Endothelial cell of umbilical vein (primary cell): Measurements from ENCODE around the gene FUZ. TPM values are rescaled to one million over a fixed set of nuclear protein-coding genes. Genes with fewer than 3 reads are reported as not detected.

ENCODE experiments used
- BruUV-seq: library from RNA; stranded (reverse); fragments of 400-500 nt; replicated peaks from 2 replicates; lab custom pipeline; 2021; lab: Mats Ljungman, UMichigan
- CTCF ChIA-PET: fragments of 300-600, 350-600 bp; sonication (Branson Sonifier 250); formaldehyde crosslinking; loops from one replicate; lab custom pipeline; 2021; ENCODE audit warnings: antibody characterized with exemption, inconsistent platforms; lab: Charles Lee
- POLR2A ChIA-PET: fragments of 300-600, 350-600 bp; sonication (Branson Sonifier 250); formaldehyde crosslinking; loops from one replicate; lab custom pipeline; 2021; ENCODE audit warnings: antibody characterized with exemption, inconsistent platforms; lab: Charles Lee
- DNase-seq: peaks from one replicate; pipeline ENCODE4 v3.0.0-alpha.2; 2011; ENCODE audit warnings: low read depth, low spot score
- FAIRE-seq: peaks from 2 replicates; lab custom pipeline; 2011; peaks lifted over from hg19 to GRCh38; lab: Jason Lieb, UNC
- H2AFZ ChIP-seq: 2 replicates; pipeline ENCODE4 v1.6.0; 2012; ENCODE audit warnings: low read depth, low read length, control low read depth, inconsistent platforms
- H3K27ac ChIP-seq: 2 replicates; pipeline ENCODE4 v1.5.1; 2011; ENCODE audit warnings: low read depth, mild to moderate bottlenecking, control low read depth, low read length, moderate library complexity; ENCODE audit not compliant: insufficient read depth
- H3K27me3 ChIP-seq, 2 experiments: 2 replicates each; pipeline versions ENCODE4 v1.6.0 to v1.6.1; 2011; ENCODE audit warnings: low read length in 2 of 2, mixed read lengths in 1 of 2; ENCODE audit not compliant: control insufficient read depth in 2 of 2, insufficient read depth in 2 of 2
- H3K36me3 ChIP-seq, 2 experiments: 2 replicates in 1 of 2; 3 replicates in 1 of 2; pipeline ENCODE4 v1.5.1; 2011; ENCODE audit warnings: low read length in 2 of 2, mild to moderate bottlenecking in 1 of 2, moderate library complexity in 1 of 2; ENCODE audit not compliant: control insufficient read depth in 2 of 2, insufficient read depth in 2 of 2; ENCODE audit errors: extremely low read depth in 1 of 2
- H3K4me1 ChIP-seq: 3 replicates; pipeline ENCODE4 v1.5.1; 2011; ENCODE audit warnings: mild to moderate bottlenecking, low read length; ENCODE audit not compliant: control insufficient read depth, insufficient read depth; ENCODE audit errors: extremely low read depth
- H3K4me2 ChIP-seq: 2 replicates; pipeline ENCODE4 v1.6.1; 2011; ENCODE audit warnings: low read length, control low read depth, mixed read lengths; ENCODE audit not compliant: insufficient read depth
- H3K4me3 ChIP-seq, 3 experiments: fragments of 200-600 bp in 1 of 3; sonication (generic), shearing (Covaris generic) in 1 of 3; replicated peaks in 1 of 3; 2 replicates each; pipeline ENCODE4 v1.5.1; 2011 to 2016; ENCODE audit warnings: control low read depth in 3 of 3, low read length in 3 of 3, mild to moderate bottlenecking in 2 of 3, inconsistent platforms in 1 of 3, low read depth in 1 of 3, moderate library complexity in 1 of 3; ENCODE audit not compliant: insufficient read depth in 1 of 3
- H3K79me2 ChIP-seq: 2 replicates; pipeline ENCODE4 v1.6.0; 2012; ENCODE audit warnings: low read length, inconsistent platforms; ENCODE audit not compliant: control insufficient read depth, insufficient read depth
- H3K9ac ChIP-seq: replicated peaks from 2 replicates; pipeline ENCODE3; 2011; ENCODE audit warnings: low read length, control low read depth; ENCODE audit not compliant: insufficient read depth; ENCODE audit errors: extremely low read depth
- H3K9me1 ChIP-seq: replicated peaks from 3 replicates; pipeline ENCODE4 v1.6.0; 2011; ENCODE audit warnings: mild to moderate bottlenecking, low read length; ENCODE audit not compliant: control insufficient read depth, insufficient read depth; ENCODE audit errors: extremely low read depth
- H3K9me3 ChIP-seq: replicated peaks from 2 replicates; pipeline ENCODE4 v1.5.1; 2012; ENCODE audit warnings: low read length, inconsistent platforms; ENCODE audit not compliant: control insufficient read depth, insufficient read depth
- H4K20me1 ChIP-seq: replicated peaks from 2 replicates; pipeline ENCODE3; 2011; ENCODE audit warnings: mild to moderate bottlenecking, low read length; ENCODE audit not compliant: control insufficient read depth, insufficient read depth; ENCODE audit errors: extremely low read depth
- EZH2 ChIP-seq: IDR thresholded peaks from 2 replicates; pipeline ENCODE4 v1.6.1; 2012; ENCODE audit warnings: borderline replicate concordance, low read depth, mild to moderate bottlenecking, moderate library complexity, low read length, inconsistent platforms; ENCODE audit not compliant: severe bottlenecking
- FOS ChIP-seq: IDR thresholded peaks from 2 replicates; pipeline ENCODE4 v1.6.1; 2011; ENCODE audit warnings: mild to moderate bottlenecking, low read length, moderate library complexity, borderline replicate concordance; ENCODE audit not compliant: insufficient read depth
- GATA2 ChIP-seq: IDR thresholded peaks from 2 replicates; pipeline ENCODE4 v1.7.0; 2011; ENCODE audit warnings: low read depth, mild to moderate bottlenecking, moderate library complexity, mixed read lengths, low read length; ENCODE audit not compliant: insufficient read length, insufficient read depth
- JUN ChIP-seq: IDR thresholded peaks from 2 replicates; pipeline ENCODE4 v1.6.1; 2011; ENCODE audit warnings: borderline replicate concordance, low read depth; ENCODE audit not compliant: insufficient read length, insufficient read depth
- MYC ChIP-seq: IDR thresholded peaks from one replicate; pipeline ENCODE4 v1.6.1; 2011; ENCODE audit warnings: mild to moderate bottlenecking, low read depth, low read length
- POLR2A ChIP-seq: IDR thresholded peaks from 2 replicates; pipeline ENCODE4 v1.6.1; 2012; ENCODE audit warnings: low read depth, mild to moderate bottlenecking, control low read depth, low read length
- POLR2AphosphoS5 ChIP-seq: IDR thresholded peaks from 2 replicates; pipeline ENCODE4 v1.6.1; 2012; ENCODE audit warnings: low read depth, mild to moderate bottlenecking, control low read depth, low read length, moderate library complexity; ENCODE audit not compliant: insufficient read depth
- dilution Hi-C: fragments of 300-500 bp; cut with MboI; formaldehyde crosslinking; loops from one replicate; pipeline ENCODE4 v1.15.0; 2019; ENCODE audit warnings: low sequenced_read_pairs; ENCODE audit not compliant: extremely low pct_ligation_motif_present
- intact Hi-C: fragments of 100-400 bp; cut with micrococcal nuclease; formaldehyde crosslinking; loops from one replicate; pipeline ENCODE4 v1.10.0; 2022
- polyA plus RNA-seq, 4 experiments: library from polyadenylated mRNA; depleted of rRNA in 3 of 4; stranded (reverse) in 3 of 4; unstranded in 1 of 4; fragments of >200 nt; gene quantifications; 2 replicates each; pipeline versions ENCODE4 v1.2.1 to v1.2.3, GENCODE V29; 2011 to 2012; ENCODE audit warnings: missing spikeins in 1 of 4
- total RNA-seq: library from RNA; stranded (reverse); gene quantifications from 2 replicates; pipeline ENCODE4 v1.2.3, GENCODE V29; 2021
- TF ChIP-seq, protein P1 (sequence below): IDR thresholded peaks from 2 replicates; pipeline ENCODE4 v1.6.1; 2011; ENCODE audit not compliant: insufficient read depth, insufficient read length
- TF ChIP-seq, protein P2 (sequence below), 2 donors: IDR thresholded peaks; 1 replicate in 1 of 2; 2 replicates in 1 of 2; pipeline ENCODE4 v1.5.1; 2011; ENCODE audit warnings: low read length in 2 of 2, mild to moderate bottlenecking in 2 of 2, moderate library complexity in 2 of 2, control low read depth in 1 of 2, inconsistent platforms in 1 of 2, low read depth in 1 of 2; ENCODE audit not compliant: insufficient read depth in 1 of 2; ENCODE audit errors: extremely low read depth in 1 of 2

The FUZ gene
- total and polyA plus RNA-seq, 2 donors (not counting 3 experiments of a cell fraction or from before 2014, with no cell fraction given) = 12.3 to 14.0 TPM

DNA sequence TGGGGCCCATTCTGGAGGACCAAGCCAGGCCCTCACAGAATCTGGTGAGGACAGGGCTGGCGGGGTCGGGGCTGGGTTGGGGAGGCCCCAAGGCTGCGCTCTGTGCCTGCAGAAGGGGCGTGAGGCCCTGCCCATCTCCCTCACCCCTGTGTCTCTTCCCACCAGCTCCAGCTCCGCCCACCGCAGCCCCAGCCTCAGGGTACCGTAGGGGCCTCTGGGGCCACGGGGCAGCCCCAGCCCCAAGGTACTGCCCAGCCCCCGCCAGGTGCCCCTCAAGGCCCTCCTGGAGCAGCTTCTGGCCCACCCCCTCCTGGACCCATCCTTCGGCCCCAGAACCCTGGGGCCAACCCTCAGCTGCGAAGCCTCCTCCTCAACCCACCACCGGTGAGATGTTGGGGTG is 22.5 kb upstream of the FUZ start:
- no peaks in the 10 kb centered on the region for H3K79me2 ChIP-seq
- no peak overlapping the region for H3K4me2 ChIP-seq
- peaks cover 8% of the 10 kb centered on the region for H3K4me1 ChIP-seq
- intact Hi-C loops (no loop called here), dilution Hi-C loops (no loop called here)
- POLR2A ChIA-PET = no interaction called here
- no peaks in the 10 kb centered on the region for H3K27me3 ChIP-seq
- no peak overlapping the region for H3K9ac ChIP-seq
- no peak overlapping the region for H3K4me3 ChIP-seq
- TSS peak; percentile 10 for BruUV-seq
- CTCF ChIA-PET = interaction anchor here (1.2 kb wide), 1 partner anchor 15 kb away, joined by 3 read pairs; the partner anchor contains the start of gene PTOV1
- TF ChIP-seq POLR2AphosphoS5 = no peak
- TF ChIP-seq EZH2 = no peak
- no peak for TF ChIP-seq FOS
- TF ChIP-seq GATA2 = no peak
- no peak for TF ChIP-seq POLR2A
- no peak for TF ChIP-seq JUN
- TF ChIP-seq, protein P1, sequence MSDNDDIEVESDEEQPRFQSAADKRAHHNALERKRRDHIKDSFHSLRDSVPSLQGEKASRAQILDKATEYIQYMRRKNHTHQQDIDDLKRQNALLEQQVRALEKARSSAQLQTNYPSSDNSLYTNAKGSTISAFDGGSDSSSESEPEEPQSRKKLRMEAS = no peak
- TF ChIP-seq, protein P2, sequence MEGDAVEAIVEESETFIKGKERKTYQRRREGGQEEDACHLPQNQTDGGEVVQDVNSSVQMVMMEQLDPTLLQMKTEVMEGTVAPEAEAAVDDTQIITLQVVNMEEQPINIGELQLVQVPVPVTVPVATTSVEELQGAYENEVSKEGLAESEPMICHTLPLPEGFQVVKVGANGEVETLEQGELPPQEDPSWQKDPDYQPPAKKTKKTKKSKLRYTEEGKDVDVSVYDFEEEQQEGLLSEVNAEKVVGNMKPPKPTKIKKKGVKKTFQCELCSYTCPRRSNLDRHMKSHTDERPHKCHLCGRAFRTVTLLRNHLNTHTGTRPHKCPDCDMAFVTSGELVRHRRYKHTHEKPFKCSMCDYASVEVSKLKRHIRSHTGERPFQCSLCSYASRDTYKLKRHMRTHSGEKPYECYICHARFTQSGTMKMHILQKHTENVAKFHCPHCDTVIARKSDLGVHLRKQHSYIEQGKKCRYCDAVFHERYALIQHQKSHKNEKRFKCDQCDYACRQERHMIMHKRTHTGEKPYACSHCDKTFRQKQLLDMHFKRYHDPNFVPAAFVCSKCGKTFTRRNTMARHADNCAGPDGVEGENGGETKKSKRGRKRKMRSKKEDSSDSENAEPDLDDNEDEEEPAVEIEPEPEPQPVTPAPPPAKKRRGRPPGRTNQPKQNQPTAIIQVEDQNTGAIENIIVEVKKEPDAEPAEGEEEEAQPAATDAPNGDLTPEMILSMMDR (IDR thresholded peaks at IDR 0.05; ENCODE audit: extremely low read depth in 1 of 2, insufficient read depth in 1 of 2, low read depth in 1 of 2, low read length in 2 of 2) = no peak
- TF ChIP-seq MYC = no peak
- H3K9me1 ChIP-seq = no peaks in the 10 kb centered on the region
- DNase-seq (no peak), FAIRE-seq (no peak)
- H3K27ac ChIP-seq = no peak overlapping the region
- no peaks in the 10 kb centered on the region for H4K20me1 ChIP-seq
- H3K36me3 ChIP-seq = peaks cover 13 to 56% of the 10 kb centered on the region in 2 experiments
- H3K9me3 ChIP-seq = no peaks in the 10 kb centered on the region
- H2AFZ ChIP-seq = no peak overlapping the region
